Karpas-422 (cell line): ENCODE measurements around the gene BCAS3. TPM values are rescaled to one million over a fixed set of nuclear protein-coding genes. Genes with fewer than 3 reads are reported as not detected.
"Not testable (repeated sequence)": the region's sequence is repeated elsewhere in the genome, so short reads cannot be mapped to it uniquely, and the experiment has no call there.

Source experiments
- DNase-seq: peaks from one replicate; pipeline ENCODE4 v3.0.0-alpha.2; 2015
- H2AFZ ChIP-seq: fragments of 200-600 bp; sonication (generic); 2 replicates; pipeline ENCODE4 v1.6.1; 2014; ENCODE audit warnings: antibody characterized with exemption, low read length, mixed read lengths
- H3K27ac ChIP-seq: fragments of 200-600 bp; sonication (generic); 2 replicates; pipeline ENCODE4 v1.5.1; 2014; ENCODE audit warnings: mild to moderate bottlenecking, low read length, moderate library complexity
- H3K27me3 ChIP-seq: fragments of 200-600 bp; sonication (generic); 2 replicates; pipeline ENCODE4 v1.6.1; 2014; ENCODE audit warnings: low read length, mixed read lengths
- H3K36me3 ChIP-seq: fragments of 200-600 bp; sonication (generic); 2 replicates; pipeline ENCODE4 v1.6.1; 2014; ENCODE audit warnings: low read length, mixed read lengths; ENCODE audit not compliant: insufficient read depth
- H3K4me1 ChIP-seq: fragments of 200-600 bp; sonication (generic); 2 replicates; pipeline ENCODE4 v1.6.1; 2014; ENCODE audit warnings: mild to moderate bottlenecking, low read length, mixed read lengths
- H3K4me2 ChIP-seq: fragments of 200-600 bp; sonication (generic); 2 replicates; pipeline ENCODE4 v1.6.1; 2014; ENCODE audit warnings: low read length, low read depth, mild to moderate bottlenecking; ENCODE audit not compliant: poor library complexity, severe bottlenecking
- H3K4me3 ChIP-seq: fragments of 200-600 bp; sonication (generic); 2 replicates; pipeline ENCODE4 v1.5.1; 2014; ENCODE audit warnings: mild to moderate bottlenecking, antibody characterized with exemption, low read length, mixed read lengths
- H3K79me2 ChIP-seq: fragments of 200-600 bp; sonication (generic); 2 replicates; pipeline ENCODE4 v1.6.1; 2014; ENCODE audit warnings: mild to moderate bottlenecking, low read length, mixed read lengths
- H3K9ac ChIP-seq: fragments of 200-600 bp; sonication (generic); 2 replicates; pipeline ENCODE4 v1.6.0; 2014; ENCODE audit warnings: low read length
- H3K9me2 ChIP-seq: fragments of 200-600 bp; sonication (generic), shearing (Covaris generic); replicated peaks from 2 replicates; pipeline ENCODE4 v1.6.0; 2014; ENCODE audit warnings: mild to moderate bottlenecking, low read length, moderate library complexity; ENCODE audit not compliant: insufficient read depth
- H3K9me3 ChIP-seq: fragments of 300-700, 200-600 bp; sonication (generic); 2 replicates; pipeline ENCODE4 v1.6.1; 2014; ENCODE audit warnings: low read length, mixed read lengths
- H4K20me1 ChIP-seq: fragments of 200-600 bp; sonication (generic); 2 replicates; pipeline ENCODE4 v1.6.1; 2014; ENCODE audit warnings: mild to moderate bottlenecking, antibody characterized with exemption, low read length, low read depth; ENCODE audit not compliant: insufficient read depth
- total RNA-seq: library from RNA; depleted of rRNA; stranded (reverse); fragments of >200 nt; shearing (Covaris generic); gene quantifications from 2 replicates; pipeline ENCODE4 v1.2.3, GENCODE V29; 2014; ENCODE audit warnings: low replicate concordance

The BCAS3 gene
- total RNA-seq, 1 experiment from 2014 or later = 42.6 TPM

DNA sequence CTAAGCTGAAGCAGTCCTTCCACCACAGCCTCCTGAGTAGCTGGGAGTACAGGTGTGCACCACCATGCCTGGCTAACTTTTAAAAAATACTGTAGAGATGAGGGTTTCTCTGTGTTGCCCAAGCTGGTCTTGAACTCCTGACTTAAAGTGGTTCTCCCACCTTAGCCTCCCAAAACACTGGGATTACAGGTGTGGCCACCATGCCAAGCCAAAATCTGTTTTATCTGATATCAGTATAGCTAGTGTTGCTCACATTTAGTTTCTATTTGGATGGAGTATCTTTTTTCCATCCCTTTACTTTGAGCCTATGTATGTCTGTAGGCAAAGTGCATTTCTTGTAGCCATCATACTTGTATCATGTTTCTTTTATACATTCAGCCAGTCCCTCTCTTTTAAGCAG is 82.1 kb downstream of the BCAS3 start:
- Histone ChIP-seq H3K27me3 (no peaks in the 10 kb centered on the region), H4K20me1 (no peaks in the 10 kb centered on the region), H3K4me3 (no peak overlapping the region), H3K4me2 (no peak overlapping the region), H3K4me1 (no peaks in the 10 kb centered on the region), H3K9ac (no peak overlapping the region), H3K9me3 (no peaks in the 10 kb centered on the region), H3K79me2 (no peaks in the 10 kb centered on the region), H3K9me2 (no peaks in the 10 kb centered on the region), H2AFZ (no peak overlapping the region), H3K36me3 (no peaks in the 10 kb centered on the region), H3K27ac (no peak overlapping the region)
- DNase-seq = no peak

DNA sequence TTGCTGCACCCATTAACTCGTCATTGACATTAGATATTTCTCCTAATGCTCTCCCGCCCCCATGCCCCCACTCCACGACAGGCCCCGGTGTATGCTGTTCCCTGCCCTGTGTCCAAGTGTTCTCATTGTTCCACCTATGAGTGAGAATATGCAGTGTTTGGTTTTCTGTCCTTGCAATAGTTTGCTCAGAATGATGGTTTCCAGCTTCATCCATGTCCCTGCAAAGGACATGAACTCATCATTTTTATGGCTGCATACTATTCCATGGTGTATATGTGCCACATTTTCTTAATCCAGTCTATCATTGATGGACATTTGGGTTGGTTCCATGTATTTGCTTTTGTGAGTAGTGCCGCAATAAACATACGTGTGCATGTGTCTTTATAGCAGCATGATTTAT is 83.7 kb downstream of the BCAS3 start:
- not testable (repeated sequence) for H3K4me1 ChIP-seq, H3K27me3 ChIP-seq, H3K27ac ChIP-seq, H3K9me2 ChIP-seq, H2AFZ ChIP-seq, H4K20me1 ChIP-seq, H3K9me3 ChIP-seq, H3K36me3 ChIP-seq, H3K9ac ChIP-seq, H3K4me3 ChIP-seq, H3K79me2 ChIP-seq, DNase-seq, H3K4me2 ChIP-seq

DNA sequence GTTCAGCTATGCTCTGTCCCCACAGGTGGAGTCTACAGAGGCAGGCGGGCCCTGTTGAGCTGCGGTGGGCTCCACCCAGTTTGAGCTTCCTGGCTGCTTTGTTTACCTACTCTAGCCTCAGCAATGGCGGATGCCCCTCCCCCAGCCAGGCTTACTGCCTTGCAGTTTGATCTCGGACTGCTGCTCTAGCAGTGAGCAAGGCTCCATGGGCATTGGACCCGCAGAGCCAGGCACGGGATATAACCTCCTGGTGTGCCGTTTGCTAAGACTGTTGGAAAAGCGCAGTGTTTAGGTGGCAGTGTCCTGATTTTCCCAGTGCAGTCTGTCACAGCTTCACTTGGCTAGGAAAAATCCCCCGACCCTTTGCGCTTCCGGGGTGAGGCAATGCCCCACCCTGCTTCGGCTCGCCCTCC is 89.1 kb downstream of the BCAS3 start:
- H3K79me2 ChIP-seq = no peaks in the 10 kb centered on the region
- no peaks in the 10 kb centered on the region for H3K4me1 ChIP-seq
- H3K9me3 ChIP-seq = no peaks in the 10 kb centered on the region
- H3K27ac ChIP-seq = no peak overlapping the region
- no peak overlapping the region for H3K4me2 ChIP-seq
- no peak overlapping the region for H3K4me3 ChIP-seq
- DNase-seq = no peak
- H3K9me2 ChIP-seq = no peaks in the 10 kb centered on the region
- H3K27me3 ChIP-seq = no peaks in the 10 kb centered on the region
- no peaks in the 10 kb centered on the region for H3K36me3 ChIP-seq
- no peak overlapping the region for H2AFZ ChIP-seq
- no peaks in the 10 kb centered on the region for H4K20me1 ChIP-seq
- H3K9ac ChIP-seq = no peak overlapping the region

DNA sequence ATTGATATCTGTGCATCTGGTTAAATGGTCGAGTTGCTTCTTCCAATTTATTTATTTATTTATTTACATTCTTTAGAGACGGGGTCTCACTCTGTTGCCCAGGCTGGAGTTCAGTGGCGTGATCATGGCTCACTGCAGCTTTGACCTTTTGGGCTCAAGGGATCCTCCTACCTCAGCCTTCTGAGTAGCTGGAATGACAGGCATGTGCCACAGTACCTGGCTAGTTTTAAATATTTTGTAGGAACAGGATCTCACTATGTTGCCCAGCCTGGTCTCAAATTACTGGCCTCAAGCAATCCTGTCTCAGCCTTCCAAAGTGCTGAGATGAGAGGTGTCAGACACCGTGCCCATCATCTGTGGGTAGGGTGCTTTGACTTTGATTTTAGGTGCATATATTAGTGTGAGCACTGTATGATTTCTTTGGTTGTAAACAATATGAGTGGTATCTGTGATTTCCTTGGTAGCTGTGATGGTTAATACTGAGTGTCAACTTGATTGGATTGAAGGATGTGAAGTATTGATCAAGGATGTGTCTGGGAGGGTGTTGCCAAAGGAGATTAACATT is 90.2 kb downstream of the BCAS3 start:
- H3K9me2 ChIP-seq = no peaks in the 10 kb centered on the region
- H3K27me3 ChIP-seq = no peaks in the 10 kb centered on the region
- H3K79me2 ChIP-seq = no peaks in the 10 kb centered on the region
- H3K27ac ChIP-seq = no peak overlapping the region
- no peaks in the 10 kb centered on the region for H3K9me3 ChIP-seq
- no peak overlapping the region for H3K4me2 ChIP-seq
- no peaks in the 10 kb centered on the region for H4K20me1 ChIP-seq
- no peak overlapping the region for H2AFZ ChIP-seq
- no peaks in the 10 kb centered on the region for H3K4me1 ChIP-seq
- H3K9ac ChIP-seq = no peak overlapping the region
- H3K4me3 ChIP-seq = no peak overlapping the region
- DNase-seq = no peak
- H3K36me3 ChIP-seq = no peaks in the 10 kb centered on the region

DNA sequence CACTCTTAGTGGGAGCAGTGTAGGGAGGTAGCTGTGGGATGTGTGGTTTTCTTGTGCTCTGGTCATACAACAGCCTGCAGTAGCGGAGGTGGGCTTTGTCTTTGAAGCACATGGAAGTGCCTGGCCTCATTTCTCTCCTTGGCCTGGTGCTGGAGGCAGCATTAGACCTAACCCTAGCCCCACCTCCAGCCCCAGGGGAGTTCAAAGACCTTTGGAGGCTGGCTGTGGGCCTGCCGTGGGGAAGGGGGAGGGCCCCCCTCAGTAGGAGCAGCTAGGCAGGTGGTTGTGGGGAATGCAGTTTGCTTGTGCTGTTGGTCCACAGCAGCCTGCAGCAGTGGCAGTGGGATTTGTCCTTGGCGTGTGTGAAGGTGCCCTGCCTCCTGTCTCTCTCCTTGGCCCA is 91.7 kb downstream of the BCAS3 start:
- H3K36me3 ChIP-seq = no peaks in the 10 kb centered on the region
- H3K4me3 ChIP-seq = no peak overlapping the region
- no peaks in the 10 kb centered on the region for H4K20me1 ChIP-seq
- no peak overlapping the region for H3K9ac ChIP-seq
- no peaks in the 10 kb centered on the region for H3K4me1 ChIP-seq
- no peak overlapping the region for H3K27ac ChIP-seq
- H3K9me3 ChIP-seq = no peaks in the 10 kb centered on the region
- DNase-seq = no peak
- no peaks in the 10 kb centered on the region for H3K9me2 ChIP-seq
- H3K27me3 ChIP-seq = no peaks in the 10 kb centered on the region
- no peaks in the 10 kb centered on the region for H3K79me2 ChIP-seq
- H3K4me2 ChIP-seq = no peak overlapping the region
- H2AFZ ChIP-seq = no peak overlapping the region

DNA sequence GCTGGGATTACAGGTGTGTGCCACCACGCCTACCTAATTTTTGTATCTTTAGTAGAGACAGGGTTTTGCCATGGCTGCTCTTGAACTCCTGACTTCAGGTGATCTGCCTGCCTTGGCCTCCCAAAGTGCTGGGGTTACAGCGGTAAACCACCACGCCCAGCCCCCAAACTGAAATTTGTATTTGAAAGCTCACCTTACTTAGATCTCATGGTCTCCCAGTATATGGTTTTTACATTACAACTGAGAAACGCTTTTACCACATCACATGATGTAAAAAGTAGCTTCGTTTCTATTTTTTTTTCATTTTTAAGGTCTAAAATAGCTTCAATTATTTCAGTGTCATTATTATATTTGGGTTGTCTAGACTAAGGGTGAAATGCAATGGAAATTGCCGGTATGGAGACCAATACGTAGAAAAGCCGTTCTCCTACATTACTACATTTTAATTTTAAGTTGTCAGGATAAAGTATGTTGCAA is 93.3 kb downstream of the BCAS3 start:
- H3K9ac ChIP-seq = no peak overlapping the region
- H3K9me2 ChIP-seq = no peaks in the 10 kb centered on the region
- no peaks in the 10 kb centered on the region for H3K27me3 ChIP-seq
- H3K27ac ChIP-seq = no peak overlapping the region
- H3K4me2 ChIP-seq = no peak overlapping the region
- H3K9me3 ChIP-seq = no peaks in the 10 kb centered on the region
- H2AFZ ChIP-seq = no peak overlapping the region
- H3K79me2 ChIP-seq = no peaks in the 10 kb centered on the region
- no peak for DNase-seq
- no peaks in the 10 kb centered on the region for H3K36me3 ChIP-seq
- no peaks in the 10 kb centered on the region for H4K20me1 ChIP-seq
- no peaks in the 10 kb centered on the region for H3K4me1 ChIP-seq
- no peak overlapping the region for H3K4me3 ChIP-seq

DNA sequence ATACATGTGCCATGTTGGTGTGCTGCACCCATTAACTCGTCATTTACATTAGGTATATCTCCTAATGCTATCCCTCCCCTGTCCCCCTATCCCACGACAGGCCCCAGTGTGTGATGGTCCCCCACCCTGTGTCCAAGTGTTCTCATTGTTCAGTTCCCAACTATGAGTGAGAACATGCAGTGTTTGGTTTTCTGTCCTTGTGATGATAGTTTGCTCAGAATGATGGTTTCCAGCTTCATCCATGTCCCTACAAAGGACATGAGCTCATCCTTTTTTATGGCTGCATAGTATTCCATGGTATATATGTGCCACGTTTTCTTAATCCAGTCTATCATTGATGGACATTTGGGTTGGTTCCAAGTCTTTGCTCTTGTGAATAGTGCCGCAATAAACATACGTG is 94.0 kb downstream of the BCAS3 start:
- not testable (repeated sequence) for H3K27me3 ChIP-seq, H3K4me1 ChIP-seq, DNase-seq, H4K20me1 ChIP-seq, H3K79me2 ChIP-seq, H3K27ac ChIP-seq, H3K36me3 ChIP-seq, H3K4me3 ChIP-seq, H3K4me2 ChIP-seq, H3K9ac ChIP-seq, H3K9me2 ChIP-seq, H3K9me3 ChIP-seq, H2AFZ ChIP-seq

DNA sequence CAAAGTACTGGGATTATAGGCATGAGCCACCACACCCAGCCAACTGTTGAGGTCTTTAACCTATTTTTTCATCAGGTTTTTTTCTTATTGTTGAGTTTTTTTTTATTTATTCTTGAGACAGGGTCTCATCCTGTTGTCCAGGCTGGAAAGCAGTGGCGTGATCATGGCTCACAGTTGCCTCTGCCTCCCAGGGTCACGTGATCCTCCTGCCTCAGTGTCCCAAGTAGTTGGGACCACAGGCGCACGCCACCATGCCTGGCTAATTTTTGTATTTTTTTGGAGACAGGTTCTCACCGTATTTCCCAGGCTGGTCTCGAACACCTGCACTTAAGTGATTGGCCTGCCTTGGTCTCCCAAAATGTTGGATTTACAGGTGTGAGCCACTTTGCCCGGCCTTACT is 95.9 kb downstream of the BCAS3 start:
- H3K9me2 ChIP-seq = no peaks in the 10 kb centered on the region
- no peaks in the 10 kb centered on the region for H3K36me3 ChIP-seq
- no peak overlapping the region for H3K4me3 ChIP-seq

More for the DNA sequence above, 95.9 kb downstream of the BCAS3 start:
- H3K27me3 ChIP-seq = no peaks in the 10 kb centered on the region
- H3K27ac ChIP-seq = no peak overlapping the region
- no peak overlapping the region for H3K4me2 ChIP-seq
- no peak overlapping the region for H2AFZ ChIP-seq
- H3K9ac ChIP-seq = no peak overlapping the region
- DNase-seq = no peak
- no peaks in the 10 kb centered on the region for H4K20me1 ChIP-seq
- no peaks in the 10 kb centered on the region for H3K79me2 ChIP-seq
- H3K9me3 ChIP-seq = no peaks in the 10 kb centered on the region
- H3K4me1 ChIP-seq = no peaks in the 10 kb centered on the region
